Vagina (tissue), 2 donors: ENCODE results near the gene TNS3.

Source experiments
- POLR2A ChIP-seq, 2 donors: fragments of 450-650 bp; IDR thresholded peaks; one replicate each; pipeline ENCODE4 v1.6.1; 2017; ENCODE audit warnings: antibody characterized with exemption in 2 of 2, mild to moderate bottlenecking in 2 of 2, moderate library complexity in 2 of 2
- POLR2AphosphoS5 ChIP-seq, 2 donors: sonication (generic); formaldehyde crosslinking; IDR thresholded peaks; one replicate each; pipeline ENCODE4 v1.9.0; 2017; ENCODE audit warnings: antibody characterized with exemption in 2 of 2, mild to moderate bottlenecking in 2 of 2, low read depth in 1 of 2; ENCODE audit not compliant: insufficient read depth in 1 of 2
- TF ChIP-seq, protein P1 (sequence below), 3 experiments: fragments of 450-650 bp in 2 of 3; fragments of 200-600 bp in 1 of 3; sonication (generic) in 1 of 3; IDR thresholded peaks; one replicate each; pipeline ENCODE4 v1.5.1; 2017 to 2019; ENCODE audit warnings: antibody characterized with exemption in 3 of 3, mild to moderate bottlenecking in 2 of 3, moderate library complexity in 2 of 3

DNA sequence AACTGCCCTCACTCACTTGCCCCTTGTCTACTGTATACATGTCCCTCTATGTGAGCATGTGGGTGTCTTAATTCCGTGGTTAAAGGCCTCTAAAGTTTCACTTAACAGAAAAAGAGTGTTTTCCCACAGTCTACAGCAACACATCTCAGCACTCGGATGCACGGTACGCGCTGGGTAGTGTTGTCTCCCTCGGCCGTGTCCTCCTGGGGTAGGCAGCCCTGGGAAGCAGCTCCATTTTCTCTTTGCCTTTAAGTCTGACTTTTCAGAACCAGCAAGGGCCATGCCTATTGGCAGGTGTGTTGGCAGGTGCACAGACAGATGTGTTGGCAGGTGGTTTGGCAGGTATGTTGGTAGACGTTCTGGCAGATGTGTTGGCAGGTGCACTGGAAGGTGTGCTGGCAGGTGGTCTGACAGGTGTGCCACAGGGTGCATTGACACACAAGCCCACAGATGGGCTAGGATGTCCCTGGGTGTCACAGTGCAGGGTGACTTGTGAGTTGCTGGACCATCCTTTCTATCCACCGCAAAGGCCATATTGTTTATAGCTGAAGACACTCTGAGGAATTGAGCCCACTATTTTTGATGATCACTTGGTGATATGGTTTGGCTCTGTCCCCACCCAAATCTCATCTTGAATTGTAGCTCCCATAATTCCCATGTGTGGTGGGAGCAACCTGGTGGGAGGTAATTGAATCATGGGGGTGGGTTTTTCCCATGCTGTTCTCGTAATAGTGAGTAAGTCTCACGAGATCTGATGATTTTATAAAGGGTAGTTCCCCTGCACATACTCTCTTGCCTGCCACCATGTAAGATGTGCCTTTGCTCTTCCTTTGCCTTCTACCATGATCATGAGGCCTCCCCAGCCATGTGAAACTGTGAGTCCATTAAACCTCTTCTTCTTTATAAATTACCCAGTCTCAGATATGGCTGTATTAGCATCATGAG is 296.9 kb downstream of the TNS3 start:
- TF ChIP-seq POLR2A (IDR thresholded peaks at IDR 0.05) = no peak
- TF ChIP-seq, protein P1, sequence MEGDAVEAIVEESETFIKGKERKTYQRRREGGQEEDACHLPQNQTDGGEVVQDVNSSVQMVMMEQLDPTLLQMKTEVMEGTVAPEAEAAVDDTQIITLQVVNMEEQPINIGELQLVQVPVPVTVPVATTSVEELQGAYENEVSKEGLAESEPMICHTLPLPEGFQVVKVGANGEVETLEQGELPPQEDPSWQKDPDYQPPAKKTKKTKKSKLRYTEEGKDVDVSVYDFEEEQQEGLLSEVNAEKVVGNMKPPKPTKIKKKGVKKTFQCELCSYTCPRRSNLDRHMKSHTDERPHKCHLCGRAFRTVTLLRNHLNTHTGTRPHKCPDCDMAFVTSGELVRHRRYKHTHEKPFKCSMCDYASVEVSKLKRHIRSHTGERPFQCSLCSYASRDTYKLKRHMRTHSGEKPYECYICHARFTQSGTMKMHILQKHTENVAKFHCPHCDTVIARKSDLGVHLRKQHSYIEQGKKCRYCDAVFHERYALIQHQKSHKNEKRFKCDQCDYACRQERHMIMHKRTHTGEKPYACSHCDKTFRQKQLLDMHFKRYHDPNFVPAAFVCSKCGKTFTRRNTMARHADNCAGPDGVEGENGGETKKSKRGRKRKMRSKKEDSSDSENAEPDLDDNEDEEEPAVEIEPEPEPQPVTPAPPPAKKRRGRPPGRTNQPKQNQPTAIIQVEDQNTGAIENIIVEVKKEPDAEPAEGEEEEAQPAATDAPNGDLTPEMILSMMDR (IDR thresholded peaks at IDR 0.05) = no peak
- no peak for TF ChIP-seq POLR2AphosphoS5 (IDR thresholded peaks at IDR 0.05; ENCODE audit: insufficient read depth in 1 of 2, low read depth in 1 of 2)
